NK-92 (cell line): ENCODE data around the gene TBPL2.
"Not testable (repeated sequence)": the region's sequence is repeated elsewhere in the genome, so short reads cannot be mapped to it uniquely, and the experiment has no call there.

Source experiments
- DNase-seq: peaks from one replicate; lab custom pipeline; 2025; ENCODE audit not compliant: unreplicated experiment; lab: John Stamatoyannopoulos, UW

TBPL2 gene

DNA sequence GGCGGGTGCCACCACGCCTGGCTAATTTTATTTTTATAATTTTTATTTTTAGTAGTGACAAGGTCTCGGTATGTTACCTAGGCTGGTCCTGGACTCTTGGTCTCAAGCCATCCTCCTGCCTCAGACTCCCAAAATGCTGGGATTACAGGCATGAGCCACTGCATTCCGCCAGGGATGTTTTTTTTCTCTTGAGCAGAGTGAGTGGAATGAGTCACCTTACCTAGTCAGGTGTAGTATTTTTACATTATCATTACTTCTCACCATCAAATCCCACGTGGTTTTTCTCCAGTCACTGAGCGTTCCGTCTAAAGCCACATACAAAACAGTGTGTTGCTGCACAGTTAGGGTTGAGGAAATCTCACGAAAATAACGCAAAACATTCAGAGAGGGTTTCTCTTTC lies 870 bp upstream of the TBPL2 start:
- DNase-seq = no peak

DNA sequence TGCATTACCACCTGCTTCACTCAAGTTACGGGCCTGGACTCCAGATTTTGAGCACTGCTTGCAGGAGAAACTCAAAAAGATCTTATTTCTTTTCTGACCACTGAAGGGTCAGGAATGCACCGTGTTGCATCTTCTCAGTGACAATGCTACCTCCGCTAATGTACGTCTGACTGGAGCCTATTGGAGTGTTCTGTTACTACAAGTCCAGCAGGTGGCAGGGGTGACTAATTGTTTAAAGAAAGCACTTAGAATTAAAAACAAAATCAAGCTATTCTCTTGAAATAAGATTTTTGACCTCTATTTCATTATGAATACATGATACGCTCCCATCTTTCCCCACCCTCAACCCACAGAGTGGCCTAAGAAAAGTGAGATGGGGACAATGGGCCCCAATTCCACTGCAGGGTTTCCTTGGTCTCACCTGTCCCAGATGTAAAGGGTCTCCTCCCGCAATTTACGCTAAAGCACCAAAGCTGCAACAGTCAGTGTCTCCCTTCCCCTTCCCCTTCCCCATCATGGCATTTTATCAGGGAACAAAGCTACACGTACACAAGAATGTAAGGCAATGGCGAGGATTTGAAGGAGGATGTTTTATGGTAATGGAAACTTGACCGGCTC lies 2.2 kb downstream of the TBPL2 start:
- DNase-seq = no peak

DNA sequence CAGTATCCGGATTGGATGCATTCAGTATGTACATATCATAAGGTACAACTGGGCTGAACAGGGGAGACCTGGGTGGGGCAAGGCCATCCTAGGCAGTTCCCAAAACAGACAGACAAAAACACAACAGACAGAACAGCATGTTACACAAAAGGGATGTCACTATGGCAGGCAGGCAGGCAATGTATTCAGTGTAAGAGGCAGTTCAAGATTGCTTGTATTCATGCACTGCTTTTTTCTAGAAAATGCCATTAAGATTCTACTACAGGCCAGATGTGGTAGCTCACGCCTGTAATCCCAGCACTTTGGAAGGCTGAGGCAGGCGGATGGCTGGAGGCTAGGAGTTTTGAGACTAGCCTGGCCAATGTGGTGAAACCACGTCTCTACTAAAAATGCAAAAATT lies 3.5 kb downstream of the TBPL2 start:
- DNase-seq = no peak

DNA sequence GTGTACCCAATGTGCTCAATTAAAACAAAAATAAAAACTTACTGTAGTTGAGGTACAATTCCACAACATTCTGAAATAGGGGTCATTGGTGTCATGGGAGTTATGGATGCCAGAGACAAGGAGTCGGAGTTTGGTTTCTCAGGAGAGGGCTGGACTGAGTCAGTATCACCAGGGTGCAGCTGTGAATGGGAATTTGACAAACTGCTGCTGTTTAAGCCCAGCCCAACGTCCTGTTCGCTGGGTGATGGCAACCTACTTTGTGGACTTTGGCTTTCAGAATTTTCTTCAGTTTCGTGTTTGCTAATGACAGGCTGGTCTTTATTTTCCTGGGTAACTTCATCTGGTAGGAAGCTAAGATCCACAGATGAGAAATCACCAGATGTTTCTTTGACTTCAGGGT lies 3.9 kb downstream of the TBPL2 start:
- no peak for DNase-seq

DNA sequence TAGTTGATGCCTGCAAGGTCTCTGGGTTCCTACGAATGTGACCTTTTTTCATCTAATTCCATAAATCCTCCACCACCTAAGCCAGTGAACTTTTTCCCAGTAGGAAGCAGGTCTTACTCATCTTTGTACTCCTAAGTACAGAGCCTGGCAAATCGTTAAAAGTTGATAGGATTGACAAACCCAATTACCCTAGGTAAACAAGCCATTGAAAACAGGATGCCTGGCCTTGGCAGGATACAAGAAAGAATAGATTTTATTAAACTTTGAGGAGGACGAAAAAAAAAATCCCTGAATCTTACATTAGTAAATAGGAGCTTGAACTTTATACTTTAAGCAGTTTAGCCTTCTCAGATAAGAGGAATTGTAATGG lies 5.6 kb downstream of the TBPL2 start:
- DNase-seq = no peak

DNA sequence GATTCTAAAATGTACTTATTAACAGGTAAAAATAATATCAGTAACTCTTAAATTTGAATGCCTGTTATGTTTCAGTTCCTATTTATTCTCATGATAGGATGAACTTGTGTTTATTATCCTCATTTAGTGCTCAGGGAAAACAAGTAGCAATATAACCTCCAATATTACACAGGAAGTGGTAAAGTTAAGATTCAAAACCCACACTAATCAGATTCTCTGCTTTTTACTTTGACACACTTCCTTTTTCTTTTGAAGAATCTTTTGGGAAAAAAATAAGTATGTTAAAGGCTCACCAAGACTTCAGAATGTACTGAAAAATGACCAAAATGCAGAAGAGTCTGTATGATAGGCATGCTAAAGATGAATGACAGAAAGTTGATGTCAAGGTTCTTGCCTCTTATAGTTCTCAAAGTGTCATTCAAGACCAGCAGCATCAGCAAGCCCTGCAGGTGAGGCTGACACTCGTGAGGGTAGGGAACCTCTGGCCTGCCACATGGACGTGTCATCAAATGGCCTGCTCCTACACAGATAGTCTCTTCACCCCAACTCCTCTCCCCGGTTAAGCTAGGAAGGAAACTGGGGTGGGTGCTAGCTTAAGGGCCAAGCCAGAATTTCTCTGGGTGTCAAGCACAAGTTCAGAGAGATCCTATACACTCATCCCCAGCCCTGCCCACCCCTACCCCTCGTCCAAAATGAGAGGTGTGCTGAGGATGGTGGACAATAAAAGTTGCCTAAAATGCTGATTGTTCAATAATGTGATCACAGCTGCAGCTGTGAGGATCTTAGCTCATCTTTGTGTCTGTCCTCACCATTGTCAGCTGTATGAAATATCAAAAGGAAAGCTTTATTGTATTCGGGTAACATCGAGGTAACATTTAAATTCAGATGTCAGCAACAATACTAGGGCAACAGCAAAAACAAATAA lies 6.3 kb downstream of the TBPL2 start:
- no peak for DNase-seq

DNA sequence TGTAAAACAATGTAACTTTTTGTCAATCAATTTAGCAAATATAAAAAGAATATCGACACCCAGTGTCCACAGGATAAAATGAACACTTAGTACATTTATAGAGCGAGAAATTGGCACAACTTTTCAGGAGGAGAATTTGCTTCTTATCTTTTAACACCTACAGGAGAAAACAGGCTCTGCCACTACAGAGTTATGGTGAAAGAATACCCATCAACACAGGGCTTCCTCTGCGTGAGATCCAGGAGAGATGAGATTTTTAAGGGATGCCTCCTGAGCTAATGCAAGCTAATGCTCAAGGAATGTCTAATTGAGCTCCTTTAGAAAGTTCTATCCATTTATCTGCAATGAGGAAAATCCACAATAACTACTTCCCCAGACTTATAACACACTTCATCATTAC lies 7.8 kb downstream of the TBPL2 start:
- no peak for DNase-seq

DNA sequence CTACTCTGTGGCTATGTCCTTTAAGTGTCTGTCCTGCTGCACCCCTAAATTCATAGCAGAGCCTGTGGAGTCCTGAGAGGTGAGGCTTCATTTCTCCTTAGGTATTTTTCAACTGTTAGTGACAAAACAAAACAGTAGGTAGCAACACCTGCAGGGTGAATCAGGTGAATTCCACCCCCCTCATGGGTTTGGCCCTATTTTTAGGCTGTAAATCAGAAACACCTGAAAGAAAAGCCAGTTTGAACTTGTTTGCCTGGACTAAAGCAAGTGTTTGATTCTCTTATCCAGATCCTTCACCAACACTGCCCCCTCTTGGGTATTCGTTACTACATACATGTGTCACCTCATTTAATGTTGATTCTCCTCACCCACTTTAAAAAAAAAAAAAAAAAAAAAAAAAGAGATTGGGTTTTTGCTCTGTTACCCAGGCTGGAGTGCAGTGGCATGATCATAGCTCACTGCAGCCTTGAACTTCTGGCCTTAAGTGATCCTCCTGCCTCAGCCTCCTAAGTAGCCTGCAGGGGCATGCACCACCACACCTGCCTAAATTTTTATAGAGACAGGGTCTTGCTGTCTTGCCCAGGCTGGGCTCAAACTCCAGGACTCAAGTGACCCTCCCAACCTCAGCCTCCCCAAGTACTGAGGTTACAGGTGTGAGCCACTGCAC lies 10.3 kb downstream of the TBPL2 start:
- DNase-seq = no peak

DNA sequence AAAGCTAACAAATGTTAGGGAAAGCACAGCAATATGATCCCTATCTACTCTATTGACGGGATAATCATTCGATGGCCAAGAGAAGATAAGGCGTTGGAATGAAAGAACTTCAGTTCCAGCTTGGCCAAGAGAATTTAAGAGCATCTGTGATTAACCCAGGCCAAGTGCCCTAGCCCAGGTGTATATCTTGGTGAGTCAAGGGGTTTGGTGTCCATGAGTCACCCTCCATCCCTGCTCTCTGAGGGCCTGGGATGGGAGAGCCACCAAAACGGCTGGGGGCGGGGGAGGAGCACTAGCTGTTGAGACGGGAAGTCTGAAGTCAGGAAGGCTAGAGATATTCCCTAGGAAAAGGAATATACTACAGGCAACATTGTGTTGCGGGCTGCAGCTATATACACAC lies 13.0 kb downstream of the TBPL2 start:
- no peak for DNase-seq

DNA sequence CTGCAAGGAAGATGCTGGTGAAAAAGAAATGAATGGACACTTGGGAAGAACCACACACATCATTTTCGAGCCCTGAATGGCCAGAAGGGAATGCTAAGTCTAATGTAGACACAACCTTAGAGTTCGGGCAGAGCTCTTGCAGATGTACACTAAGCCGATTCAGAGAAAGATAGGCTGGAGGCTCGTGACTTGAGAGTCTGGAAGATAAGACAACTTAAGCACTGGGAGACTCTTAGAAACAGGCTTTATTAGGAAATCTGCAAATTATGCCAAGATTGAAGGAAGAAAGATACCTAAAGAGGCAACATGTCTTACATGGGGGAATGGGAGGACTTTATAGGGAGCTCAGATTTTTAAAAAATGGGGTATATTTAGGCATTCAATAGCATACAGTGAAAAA lies 13.5 kb downstream of the TBPL2 start:
- DNase-seq = no peak

DNA sequence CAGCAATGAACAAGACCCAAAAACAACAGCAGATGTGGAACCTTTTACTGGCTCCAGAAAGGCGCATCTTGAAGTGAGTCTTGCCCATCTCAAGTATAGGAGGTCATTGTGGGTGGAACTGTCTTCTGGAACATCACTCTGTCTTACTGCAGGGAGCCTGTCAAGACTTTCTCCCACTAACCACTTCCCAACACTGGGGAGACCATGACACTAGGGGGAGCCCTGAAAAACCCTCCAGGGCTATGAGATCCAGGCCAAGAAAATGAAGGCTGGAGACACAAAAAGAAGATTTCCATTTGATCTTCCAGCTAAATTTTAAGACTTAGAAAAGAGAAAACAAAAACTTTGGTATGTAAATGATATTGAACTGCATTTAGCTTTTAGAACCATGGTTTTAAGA lies 15.3 kb downstream of the TBPL2 start:
- no peak for DNase-seq

DNA sequence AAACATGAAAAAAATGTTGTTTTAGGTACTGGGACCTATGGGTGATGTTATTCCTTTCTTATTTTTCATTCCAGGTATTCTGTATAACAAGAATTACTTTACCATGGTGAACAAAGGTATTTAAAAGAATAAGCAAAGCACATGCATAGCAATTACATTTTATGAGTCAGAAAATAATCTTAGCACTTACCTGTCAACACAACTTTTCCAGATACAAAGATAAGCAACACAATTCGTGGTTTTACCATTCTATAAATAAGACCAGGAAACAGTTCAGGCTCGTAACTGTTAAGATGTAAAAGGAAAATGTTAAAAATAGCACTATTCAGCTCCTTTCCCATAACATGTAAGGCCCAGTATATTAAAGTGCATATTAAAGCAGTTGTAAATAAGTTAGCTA lies 16.4 kb downstream of the TBPL2 start:
- DNase-seq = no peak

DNA sequence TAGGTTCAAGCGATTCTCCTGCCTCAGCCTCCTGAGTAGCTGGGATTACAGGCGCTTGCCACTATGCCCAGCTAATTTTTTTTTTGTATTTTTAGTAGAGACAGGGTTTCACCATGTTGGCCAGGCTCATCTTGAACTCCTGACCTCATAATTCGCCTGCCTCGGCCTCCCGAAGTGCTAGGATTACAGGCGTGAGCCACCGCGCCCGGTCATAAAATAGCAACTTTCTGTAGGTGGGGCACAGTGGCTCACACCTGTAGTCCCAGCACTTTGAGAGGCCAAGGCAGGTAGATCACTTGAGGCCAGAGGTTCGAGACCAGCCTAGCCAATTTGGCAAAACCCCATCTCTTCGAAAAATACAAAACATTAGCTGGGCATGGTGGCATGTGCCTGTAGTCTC lies 18.1 kb downstream of the TBPL2 start:
- DNase-seq = not testable (repeated sequence)

DNA sequence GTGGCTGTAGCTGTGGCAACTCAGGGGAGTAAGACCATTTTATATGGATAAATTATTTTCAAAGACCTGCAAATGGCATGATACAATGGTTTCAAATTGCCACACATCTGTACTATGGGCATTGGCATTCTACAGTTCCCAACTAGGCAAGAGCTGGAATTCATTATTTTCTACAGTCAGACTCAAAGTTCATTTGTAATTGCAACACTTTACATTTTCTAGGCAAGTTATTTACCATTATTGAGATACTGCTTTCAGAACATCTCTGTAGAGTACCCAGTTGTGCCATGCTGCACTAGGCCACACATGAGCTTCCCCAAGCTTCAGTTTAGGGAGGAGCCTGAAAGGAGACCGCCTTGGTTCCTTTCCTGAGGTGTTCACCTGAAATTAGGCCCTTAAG lies 20.8 kb downstream of the TBPL2 start:
- no peak for DNase-seq

DNA sequence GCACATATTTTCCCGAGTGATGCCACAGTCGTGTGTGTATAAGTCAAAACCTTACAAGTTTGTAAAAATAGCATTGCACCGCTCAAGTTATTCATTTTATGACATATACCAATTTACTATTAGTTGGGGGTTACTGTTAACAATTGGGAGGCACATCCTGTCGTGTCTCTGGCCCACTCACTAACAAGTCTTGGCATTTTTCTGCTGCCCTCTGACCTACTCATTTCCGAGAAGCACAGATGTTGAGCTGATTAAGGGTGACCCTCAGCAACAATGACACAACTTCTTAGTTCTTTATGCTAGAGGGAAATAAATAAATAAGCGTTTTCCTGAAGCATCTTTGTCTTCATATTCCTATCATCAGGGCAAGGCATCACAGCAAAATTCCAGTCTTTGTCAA lies 22.0 kb downstream of the TBPL2 start:
- DNase-seq = no peak

DNA sequence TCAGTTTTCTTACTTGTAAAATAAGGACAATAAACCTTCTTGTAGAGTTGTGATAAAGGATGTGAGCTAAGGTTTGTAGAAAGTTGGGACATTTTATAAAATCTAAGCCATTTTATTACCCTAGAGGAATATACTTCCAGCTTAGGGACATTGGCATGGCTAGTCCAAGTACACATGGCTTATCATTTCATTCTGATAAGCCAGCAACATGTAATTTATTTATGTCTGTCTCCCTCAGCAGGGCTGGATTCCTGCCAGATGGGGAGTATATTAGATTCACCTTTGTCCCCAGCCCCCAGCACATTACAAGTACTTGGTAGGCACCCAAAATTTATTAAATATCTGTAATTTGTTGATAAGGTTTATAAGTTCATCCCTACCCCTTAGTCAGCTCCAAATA lies 22.5 kb downstream of the TBPL2 start:
- DNase-seq = no peak

DNA sequence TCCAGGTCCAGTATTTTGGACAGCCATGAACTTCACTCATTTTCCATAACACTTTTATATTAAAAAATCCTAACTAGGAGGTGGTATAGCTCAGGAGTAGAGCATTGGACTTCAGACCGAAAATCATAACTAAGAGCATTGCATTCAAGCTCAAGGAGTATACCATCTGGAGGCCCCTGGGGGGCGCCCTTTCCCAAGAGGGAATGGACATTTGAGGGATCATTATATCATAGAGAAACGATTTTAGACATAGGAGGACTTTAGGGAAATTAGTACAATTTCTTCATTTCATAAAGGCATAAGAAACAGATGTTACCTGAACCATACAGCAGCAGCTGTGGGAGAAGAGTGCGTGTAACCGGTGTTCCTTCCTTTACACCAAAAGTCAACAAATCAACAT lies 23.6 kb downstream of the TBPL2 start:
- DNase-seq = no peak

DNA sequence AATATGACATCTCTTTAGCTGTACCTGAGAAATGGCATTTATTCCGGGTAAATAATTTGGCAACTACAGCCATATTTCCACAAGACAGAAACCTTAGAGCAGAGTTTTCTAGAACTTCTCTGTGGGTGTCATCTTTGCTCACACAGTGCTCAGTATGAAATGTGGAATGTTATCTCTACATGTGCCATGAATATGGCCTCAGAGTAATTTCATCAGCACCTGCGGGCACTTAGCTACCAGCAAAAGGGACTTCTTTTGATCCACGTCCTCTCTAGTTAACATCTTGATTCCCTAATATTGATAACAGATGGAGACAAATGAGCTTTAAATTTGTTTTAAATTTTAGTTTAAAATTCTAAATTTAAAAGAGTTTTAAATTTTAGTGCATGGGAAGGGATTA lies 25.9 kb downstream of the TBPL2 start:
- DNase-seq = no peak

DNA sequence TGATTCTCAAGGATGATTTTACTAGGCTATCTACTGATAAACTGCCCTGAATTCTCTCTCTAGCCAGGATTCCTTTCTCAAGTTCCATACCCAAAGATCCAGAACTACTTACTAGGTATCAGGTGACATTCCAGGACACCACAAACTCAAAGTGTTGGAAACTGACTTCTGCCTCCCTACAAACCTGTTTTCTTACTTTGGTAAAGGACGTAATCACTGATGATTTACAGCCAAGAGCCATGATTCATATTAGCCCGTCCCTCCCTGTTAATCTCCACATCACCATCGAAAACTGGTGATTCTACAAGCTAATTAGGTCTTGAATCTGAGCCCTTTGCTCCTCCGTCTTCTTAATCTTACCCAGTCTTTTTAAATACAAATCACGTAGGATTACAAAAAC lies 27.7 kb downstream of the TBPL2 start:
- no peak for DNase-seq

DNA sequence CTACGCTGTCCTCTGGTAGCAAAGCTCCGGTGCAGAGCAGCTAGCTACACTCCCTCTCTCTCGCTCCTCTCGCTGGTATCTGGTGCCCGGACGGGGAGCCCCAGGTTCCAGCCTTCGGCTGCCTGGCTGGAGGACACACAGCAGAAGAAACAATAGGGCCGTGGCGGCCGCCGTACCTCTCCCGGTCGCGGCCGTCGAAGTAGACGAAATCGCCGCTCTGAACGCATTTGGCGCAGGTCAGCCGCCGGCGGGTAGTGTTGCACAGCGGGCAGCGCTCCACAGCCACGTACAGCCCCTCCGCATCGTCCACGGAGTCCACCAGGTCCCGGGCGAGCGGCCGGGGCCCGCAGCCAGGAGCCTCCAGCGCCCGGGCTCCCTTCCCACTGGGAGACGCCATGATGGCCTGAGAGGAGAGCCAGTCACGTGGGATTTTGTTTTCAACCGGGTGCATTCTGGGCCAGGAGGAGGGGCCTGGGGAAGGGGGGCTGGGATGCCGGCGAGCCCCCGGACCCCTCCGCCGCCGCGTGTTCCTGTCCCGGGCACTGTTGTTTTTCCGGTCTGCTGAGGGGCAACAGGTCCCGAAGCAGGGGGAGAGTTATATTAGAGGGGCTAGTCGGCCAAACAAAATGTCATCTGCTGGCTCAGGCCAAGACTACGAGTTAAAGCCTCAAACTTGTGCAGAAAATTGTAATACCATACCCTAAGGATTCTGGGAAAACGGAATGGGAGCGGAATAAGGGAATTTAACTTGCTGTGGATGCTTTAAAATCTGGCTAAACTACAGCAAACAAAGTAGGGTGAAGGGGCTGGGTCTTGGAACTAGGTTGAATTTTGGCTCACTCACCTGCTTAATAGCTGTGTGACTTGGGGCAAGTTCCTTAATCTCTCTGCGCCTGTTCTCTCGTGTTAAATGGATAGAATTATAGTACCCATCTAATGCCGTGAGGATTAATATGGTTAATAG lies 28.7 kb downstream of the TBPL2 start, which contains the start of gene ATG14:
TSS of gene ATG14 (minus strand) at position 405 of the 964 bp plus-strand sequence. CDS start at position 397, 8 bp downstream.
- DNase-seq = peak; percentile 30

DNA sequence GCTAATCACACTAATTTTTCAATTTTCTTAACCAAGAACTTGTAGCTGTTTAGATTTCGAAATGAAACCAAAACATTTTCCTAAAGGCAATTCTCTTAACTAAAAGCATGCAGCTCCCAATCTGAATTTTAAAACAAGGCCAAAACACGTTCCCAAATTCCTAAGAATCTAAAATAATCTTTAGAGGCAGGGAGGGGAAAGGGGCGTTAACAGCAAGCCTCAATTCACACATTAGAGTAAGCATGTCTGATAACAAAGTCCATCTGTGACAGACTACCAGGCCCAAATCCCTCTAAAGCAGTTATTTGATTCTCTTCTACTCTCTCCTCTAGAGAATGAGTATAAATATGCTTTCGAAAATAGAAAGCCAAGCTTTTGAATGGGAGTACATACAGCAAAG lies 29.5 kb downstream of the TBPL2 start:
- no peak for DNase-seq
